ENCODE measurements around the gene CSF3R.

Gene CSF3R

DNA sequence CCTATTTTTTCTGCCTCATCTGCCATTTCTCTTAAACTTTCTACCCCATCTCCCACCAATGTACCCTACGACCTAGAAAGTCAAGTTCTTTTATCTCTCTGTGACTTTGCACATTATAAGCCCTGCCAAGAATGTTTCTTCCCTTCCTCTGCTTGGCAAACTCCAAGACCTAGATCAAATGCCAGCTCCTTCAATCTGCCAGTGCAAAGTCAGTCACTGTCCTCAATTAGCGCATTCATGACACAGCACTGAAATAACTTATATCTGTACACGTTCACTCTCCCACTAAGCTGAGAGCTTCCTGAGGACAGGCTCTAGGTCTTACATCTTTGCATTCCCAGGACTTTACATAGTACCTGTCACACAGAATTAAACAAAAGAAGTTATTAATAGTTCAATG, 63.6 kb downstream of the CSF3R start:
- H3K36me3 ChIP-seq (replicated peaks): no peaks in the 10 kb centered on the region
- no peak overlapping the region for H3K27ac ChIP-seq
- H3K4me3 ChIP-seq (ENCODE audit: low read depth, low read length): no peak overlapping the region
- TF ChIP-seq, protein P1, sequence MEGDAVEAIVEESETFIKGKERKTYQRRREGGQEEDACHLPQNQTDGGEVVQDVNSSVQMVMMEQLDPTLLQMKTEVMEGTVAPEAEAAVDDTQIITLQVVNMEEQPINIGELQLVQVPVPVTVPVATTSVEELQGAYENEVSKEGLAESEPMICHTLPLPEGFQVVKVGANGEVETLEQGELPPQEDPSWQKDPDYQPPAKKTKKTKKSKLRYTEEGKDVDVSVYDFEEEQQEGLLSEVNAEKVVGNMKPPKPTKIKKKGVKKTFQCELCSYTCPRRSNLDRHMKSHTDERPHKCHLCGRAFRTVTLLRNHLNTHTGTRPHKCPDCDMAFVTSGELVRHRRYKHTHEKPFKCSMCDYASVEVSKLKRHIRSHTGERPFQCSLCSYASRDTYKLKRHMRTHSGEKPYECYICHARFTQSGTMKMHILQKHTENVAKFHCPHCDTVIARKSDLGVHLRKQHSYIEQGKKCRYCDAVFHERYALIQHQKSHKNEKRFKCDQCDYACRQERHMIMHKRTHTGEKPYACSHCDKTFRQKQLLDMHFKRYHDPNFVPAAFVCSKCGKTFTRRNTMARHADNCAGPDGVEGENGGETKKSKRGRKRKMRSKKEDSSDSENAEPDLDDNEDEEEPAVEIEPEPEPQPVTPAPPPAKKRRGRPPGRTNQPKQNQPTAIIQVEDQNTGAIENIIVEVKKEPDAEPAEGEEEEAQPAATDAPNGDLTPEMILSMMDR (IDR thresholded peaks at IDR 0.05; ENCODE audit: low read depth, low read length, missing control alignments): no peak
- no peak for DNase-seq
- in situ Hi-C loops (cut with HindIII; ENCODE audit: low pct_ligation_motif_present, low sequenced_read_pairs): no loop called here
- H3K27me3 ChIP-seq (replicated peaks): no peaks in the 10 kb centered on the region

DNA sequence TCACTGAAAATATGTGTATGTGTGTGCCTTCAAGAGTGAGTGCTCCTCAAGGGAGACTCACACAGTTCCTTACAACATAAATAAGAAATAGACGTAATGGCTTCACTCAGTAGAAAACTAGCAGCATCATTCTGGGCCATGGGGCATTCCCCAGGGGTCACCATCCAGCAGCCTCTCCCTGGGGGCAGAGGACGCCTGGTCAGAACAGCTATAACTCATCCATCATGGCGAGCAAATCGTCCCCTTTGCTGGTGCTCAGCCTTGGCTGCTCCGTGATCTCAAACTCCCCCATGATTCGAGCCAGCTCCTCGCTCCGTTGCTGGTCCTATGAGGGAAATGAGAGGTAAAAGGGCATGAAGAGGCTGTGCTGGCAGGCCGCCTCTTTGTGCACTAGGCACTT, 64.8 kb downstream of the CSF3R start:
- DNase-seq: no peak
- H3K27ac ChIP-seq: no peak overlapping the region
- H3K27me3 ChIP-seq (replicated peaks): no peaks in the 10 kb centered on the region
- TF ChIP-seq, protein P1 (IDR thresholded peaks at IDR 0.05; ENCODE audit: low read depth, low read length, missing control alignments): no peak
- no peak overlapping the region for H3K4me3 ChIP-seq (ENCODE audit: low read depth, low read length)
- in situ Hi-C loops (cut with HindIII; ENCODE audit: low pct_ligation_motif_present, low sequenced_read_pairs): no loop called here
- no peaks in the 10 kb centered on the region for H3K36me3 ChIP-seq (replicated peaks)
